ENCODE measurements around the gene SIK2.
A peak's percentile ranks its signal among the peaks of the same experiment; 100 is the strongest.

Gene SIK2

GRCh38 chr11:111741751-111742150, 139.5 kb downstream of the SIK2 start:
- in situ Hi-C loops (cut with MboI; ENCODE audit: low sequenced_read_pairs) = no loop called here
- peaks cover 45% of the 10 kb centered on the region for H3K36me3 ChIP-seq (replicated peaks)

GRCh38 chr11:111743700-111744099, 141.5 kb downstream of the SIK2 start:
- Histone ChIP-seq H3K4me1 (no peaks in the 10 kb centered on the region), H3K36me3 (replicated peaks) (peaks cover 57% of the 10 kb centered on the region), H3K9me3 (no peaks in the 10 kb centered on the region), H3K27me3 (ENCODE audit: low read depth) (no peaks in the 10 kb centered on the region), H3K4me3 (no peak overlapping the region)
- in situ Hi-C loops (cut with MboI; ENCODE audit: low sequenced_read_pairs) = no loop called here
- no peak for DNase-seq (ENCODE audit: low spot score in 2 of 2)

More at GRCh38 chr11:111741751-111742150, 139.5 kb downstream of the SIK2 start:
- no peak for DNase-seq (ENCODE audit: low spot score in 2 of 2)
- H3K27me3 ChIP-seq (ENCODE audit: low read depth) = no peaks in the 10 kb centered on the region
- no peak overlapping the region for H3K4me3 ChIP-seq
- H3K9me3 ChIP-seq = no peaks in the 10 kb centered on the region
- H3K4me1 ChIP-seq = no peaks in the 10 kb centered on the region

- H3K4me3 ChIP-seq = no peak overlapping the region
- in situ Hi-C loops (cut with MboI; ENCODE audit: low sequenced_read_pairs) = no loop called here
- peaks cover 66% of the 10 kb centered on the region for H3K36me3 ChIP-seq (replicated peaks)
- no peak for DNase-seq (ENCODE audit: low spot score in 2 of 2)
- no peaks in the 10 kb centered on the region for H3K4me1 ChIP-seq
- no peaks in the 10 kb centered on the region for H3K9me3 ChIP-seq
- H3K27me3 ChIP-seq (ENCODE audit: low read depth) = no peaks in the 10 kb centered on the region
Observed at GRCh38 chr11:111745719-111746504, 143.7 kb downstream of the SIK2 start.

- Histone ChIP-seq H3K4me3 (no peak overlapping the region), H3K36me3 (replicated peaks) (peaks cover 65% of the 10 kb centered on the region), H3K27me3 (ENCODE audit: low read depth) (no peaks in the 10 kb centered on the region), H3K4me1 (no peaks in the 10 kb centered on the region), H3K9me3 (no peaks in the 10 kb centered on the region)
- in situ Hi-C loops (cut with MboI; ENCODE audit: low sequenced_read_pairs) = no loop called here
- no peak for DNase-seq (ENCODE audit: low spot score in 2 of 2)
Observed at GRCh38 chr11:111748035-111748804, 146.0 kb downstream of the SIK2 start.

- Histone ChIP-seq H3K9me3 (no peaks in the 10 kb centered on the region), H3K27me3 (ENCODE audit: low read depth) (no peaks in the 10 kb centered on the region), H3K4me3 (no peak overlapping the region), H3K4me1 (no peaks in the 10 kb centered on the region), H3K36me3 (replicated peaks) (peaks cover 71% of the 10 kb centered on the region)
- DNase-seq (ENCODE audit: low spot score in 2 of 2) = no peak
- in situ Hi-C loops (cut with MboI; ENCODE audit: low sequenced_read_pairs) = no loop called here
Observed at GRCh38 chr11:111749646-111750045, 147.4 kb downstream of the SIK2 start.

- no peaks in the 10 kb centered on the region for H3K4me1 ChIP-seq
- H3K27me3 ChIP-seq (ENCODE audit: low read depth) = no peaks in the 10 kb centered on the region
- peaks cover 68% of the 10 kb centered on the region for H3K36me3 ChIP-seq (replicated peaks)
- no peaks in the 10 kb centered on the region for H3K9me3 ChIP-seq
- no peak for DNase-seq (ENCODE audit: low spot score in 2 of 2)
- no peak overlapping the region for H3K4me3 ChIP-seq
- in situ Hi-C loops (cut with MboI; ENCODE audit: low sequenced_read_pairs) = no loop called here
Observed at GRCh38 chr11:111756097-111756496, 153.8 kb downstream of the SIK2 start.

- Histone ChIP-seq H3K27me3 (ENCODE audit: low read depth) (no peaks in the 10 kb centered on the region), H3K4me3 (no peak overlapping the region), H3K36me3 (replicated peaks) (peaks cover 63% of the 10 kb centered on the region), H3K9me3 (no peaks in the 10 kb centered on the region), H3K4me1 (no peaks in the 10 kb centered on the region)
- in situ Hi-C loops (cut with MboI; ENCODE audit: low sequenced_read_pairs) = no loop called here
- DNase-seq (ENCODE audit: low spot score in 2 of 2) = no peak
Observed at GRCh38 chr11:111759376-111759775, 157.1 kb downstream of the SIK2 start.

GRCh38 chr11:111759778-111760407, 157.6 kb downstream of the SIK2 start:
- Histone ChIP-seq H3K9me3 (no peaks in the 10 kb centered on the region), H3K4me3 (no peak overlapping the region), H3K4me1 (peaks cover 3% of the 10 kb centered on the region; the same call in 1 of the 2 replicates), H3K36me3 (replicated peaks) (peaks cover 60% of the 10 kb centered on the region), H3K27me3 (ENCODE audit: low read depth) (no peaks in the 10 kb centered on the region)
- DNase-seq (ENCODE audit: low spot score in 2 of 2) = no peak
- in situ Hi-C loops (cut with MboI; ENCODE audit: low sequenced_read_pairs) = no loop called here

- in situ Hi-C loops (cut with MboI; ENCODE audit: low sequenced_read_pairs) = no loop called here
- DNase-seq (ENCODE audit: low spot score in 2 of 2) = no peak
- H3K4me1 ChIP-seq = peaks cover 5% of the 10 kb centered on the region; the same call in 1 of the 2 replicates
- no peak overlapping the region for H3K4me3 ChIP-seq
- no peaks in the 10 kb centered on the region for H3K9me3 ChIP-seq
- H3K36me3 ChIP-seq (replicated peaks) = peaks cover 60% of the 10 kb centered on the region
- H3K27me3 ChIP-seq (ENCODE audit: low read depth) = no peaks in the 10 kb centered on the region
Observed at GRCh38 chr11:111761036-111761435, 158.8 kb downstream of the SIK2 start.

GRCh38 chr11:111762526-111762925, 160.3 kb downstream of the SIK2 start:
- no peak overlapping the region for H3K4me3 ChIP-seq
- H3K36me3 ChIP-seq (replicated peaks) = peaks cover 55% of the 10 kb centered on the region
- H3K27me3 ChIP-seq (ENCODE audit: low read depth) = no peaks in the 10 kb centered on the region
- H3K4me1 ChIP-seq = peaks cover 10% of the 10 kb centered on the region
- in situ Hi-C loops (cut with MboI; ENCODE audit: low sequenced_read_pairs) = no loop called here
- H3K9me3 ChIP-seq = no peaks in the 10 kb centered on the region
- DNase-seq (ENCODE audit: low spot score in 2 of 2) = no peak

GRCh38 chr11:111762981-111763643, 160.9 kb downstream of the SIK2 start:
- in situ Hi-C loops (cut with MboI; ENCODE audit: low sequenced_read_pairs) = no loop called here
- H3K36me3 ChIP-seq (replicated peaks) = peaks cover 53% of the 10 kb centered on the region

GRCh38 chr11:111764621-111765020, 162.4 kb downstream of the SIK2 start:
- peaks cover 17% of the 10 kb centered on the region for H3K4me1 ChIP-seq
- no peak for DNase-seq (ENCODE audit: low spot score in 2 of 2)
- no peaks in the 10 kb centered on the region for H3K9me3 ChIP-seq
- in situ Hi-C loops (cut with MboI; ENCODE audit: low sequenced_read_pairs) = loop anchor here (5.0 kb wide), 1 partner anchor 162 kb away; the partner anchor contains the start of gene SIK2
- peak overlapping the region; percentile 93 for H3K4me3 ChIP-seq
- H3K27me3 ChIP-seq (ENCODE audit: low read depth) = no peaks in the 10 kb centered on the region
- peaks cover 41% of the 10 kb centered on the region for H3K36me3 ChIP-seq (replicated peaks)

More at GRCh38 chr11:111762981-111763643, 160.9 kb downstream of the SIK2 start:
- no peaks in the 10 kb centered on the region for H3K9me3 ChIP-seq
- no peak overlapping the region for H3K4me3 ChIP-seq
- no peak for DNase-seq (ENCODE audit: low spot score in 2 of 2)
- peaks cover 16% of the 10 kb centered on the region for H3K4me1 ChIP-seq
- no peaks in the 10 kb centered on the region for H3K27me3 ChIP-seq (ENCODE audit: low read depth)

- peaks cover 17% of the 10 kb centered on the region for H3K4me1 ChIP-seq
- H3K27me3 ChIP-seq (ENCODE audit: low read depth) = no peaks in the 10 kb centered on the region
- DNase-seq (ENCODE audit: low spot score in 2 of 2) = peak in 1 of 2 experiments; percentile 19
- in situ Hi-C loops (cut with MboI; ENCODE audit: low sequenced_read_pairs) = loop anchor here (5.0 kb wide), 1 partner anchor 163 kb away; the partner anchor contains the start of gene SIK2
- no peaks in the 10 kb centered on the region for H3K9me3 ChIP-seq
- peak overlapping the region; percentile 93 for H3K4me3 ChIP-seq
- H3K36me3 ChIP-seq (replicated peaks) = peaks cover 32% of the 10 kb centered on the region
Observed at GRCh38 chr11:111765320-111765983, 163.2 kb downstream of the SIK2 start.

Data from HAP-1 (cell line).